Measurements from ENCODE around the gene FHAD1.

- TF ChIP-seq EZH2phosphoT487 (IDR thresholded peaks at IDR 0.05; ENCODE audit: low read length), result no peak
- TF ChIP-seq, protein P1, sequence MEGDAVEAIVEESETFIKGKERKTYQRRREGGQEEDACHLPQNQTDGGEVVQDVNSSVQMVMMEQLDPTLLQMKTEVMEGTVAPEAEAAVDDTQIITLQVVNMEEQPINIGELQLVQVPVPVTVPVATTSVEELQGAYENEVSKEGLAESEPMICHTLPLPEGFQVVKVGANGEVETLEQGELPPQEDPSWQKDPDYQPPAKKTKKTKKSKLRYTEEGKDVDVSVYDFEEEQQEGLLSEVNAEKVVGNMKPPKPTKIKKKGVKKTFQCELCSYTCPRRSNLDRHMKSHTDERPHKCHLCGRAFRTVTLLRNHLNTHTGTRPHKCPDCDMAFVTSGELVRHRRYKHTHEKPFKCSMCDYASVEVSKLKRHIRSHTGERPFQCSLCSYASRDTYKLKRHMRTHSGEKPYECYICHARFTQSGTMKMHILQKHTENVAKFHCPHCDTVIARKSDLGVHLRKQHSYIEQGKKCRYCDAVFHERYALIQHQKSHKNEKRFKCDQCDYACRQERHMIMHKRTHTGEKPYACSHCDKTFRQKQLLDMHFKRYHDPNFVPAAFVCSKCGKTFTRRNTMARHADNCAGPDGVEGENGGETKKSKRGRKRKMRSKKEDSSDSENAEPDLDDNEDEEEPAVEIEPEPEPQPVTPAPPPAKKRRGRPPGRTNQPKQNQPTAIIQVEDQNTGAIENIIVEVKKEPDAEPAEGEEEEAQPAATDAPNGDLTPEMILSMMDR (IDR thresholded peaks at IDR 0.05; ENCODE audit: low read length), result no peak
- TF ChIP-seq EZH2 (optimal IDR thresholded peaks at IDR 0.05; ENCODE audit: low read depth, low read length), result no peak
Measured at GRCh38 chr1:15242766-15243165, 4.3 kb upstream of the FHAD1 start.

Data from MM.1S (cell line).